Measurements from ENCODE around the gene UACA. TPM values are rescaled to one million over a fixed set of nuclear protein-coding genes. Genes with fewer than 3 reads are reported as not detected.

UACA gene
- total and polyA plus RNA-seq, 2 of the 8 experiments (the other 6 are each of a cell fraction or from before 2014, with no cell fraction given): 28.6 to 38.9 TPM

- Histone ChIP-seq H3K23ac (ENCODE audit: insufficient read length) (no peak overlapping the region), H3K79me1 (ENCODE audit: low read depth, low read length) (no peaks in the 10 kb centered on the region), H3K27me3 (replicated peaks in 1 of 4; ENCODE audit: control insufficient read depth in 3 of 4, extremely low read depth in 1 of 4, insufficient read depth in 3 of 4, low read length in 3 of 4) (no peaks in the 10 kb centered on the region), H3K79me2 (ENCODE audit: control insufficient read depth in 1 of 2, insufficient read depth in 2 of 2, low read length in 2 of 2) (no peaks in the 10 kb centered on the region), H3K9me3 (ENCODE audit: insufficient read depth in 2 of 2, low read depth in 1 of 2, low read length in 1 of 2) (no peaks in the 10 kb centered on the region), H3K14ac (ENCODE audit: insufficient read length) (no peak overlapping the region), H3K23me2 (ENCODE audit: low read depth, low read length) (no peaks in the 10 kb centered on the region; the same call in 1 of the 2 replicates), H3K9ac (replicated peaks in 1 of 4; ENCODE audit: extremely low read depth in 1 of 4, low read depth in 3 of 4, low read length in 3 of 4) (no peak overlapping the region), H4K8ac (ENCODE audit: extremely low read depth, insufficient read depth, low read length) (no peak overlapping the region), H2BK12ac (ENCODE audit: low read depth, low read length) (no peak overlapping the region), H3K27ac (ENCODE audit: low read depth, low read length) (no peak overlapping the region), H4K91ac (replicated peaks; ENCODE audit: insufficient read length, low read length) (no peak overlapping the region), H2AFZ (ENCODE audit: low read length) (no peak overlapping the region), H3K4me2 (ENCODE audit: insufficient read depth in 1 of 2, low read depth in 2 of 2, low read length in 2 of 2) (no peak overlapping the region), H3K18ac (ENCODE audit: extremely low read depth, low read length) (no peak overlapping the region), H2BK15ac (ENCODE audit: low read length) (no peak overlapping the region), H3K4ac (replicated peaks; ENCODE audit: insufficient read length, low read depth, low read length) (no peak overlapping the region), H3K56ac (replicated peaks; ENCODE audit: insufficient read length, low read depth, low read length) (no peak overlapping the region), H2BK5ac (ENCODE audit: low read depth, low read length) (no peak overlapping the region), H3K4me3 (ENCODE audit: extremely low read depth in 1 of 4, insufficient read depth in 2 of 4, low read depth in 3 of 4, low read length in 4 of 4) (no peak overlapping the region), H4K5ac (ENCODE audit: insufficient read length, low read depth, low read length) (no peak overlapping the region), H3K36me3 (ENCODE audit: control insufficient read depth in 2 of 4, insufficient read depth in 4 of 4, low read length in 3 of 4) (no peaks in the 10 kb centered on the region), H2BK120ac (replicated peaks; ENCODE audit: low read depth, low read length) (no peak overlapping the region), H4K20me1 (replicated peaks in 1 of 2; ENCODE audit: control insufficient read depth in 1 of 2, insufficient read depth in 2 of 2, low read length in 2 of 2) (no peaks in the 10 kb centered on the region), H2AK5ac (ENCODE audit: low read depth, low read length) (no peak overlapping the region), H2BK20ac (ENCODE audit: low read length) (no peak overlapping the region), H3K4me1 (replicated peaks in 1 of 4; ENCODE audit: control insufficient read depth in 3 of 4, insufficient read depth in 4 of 4, low read length in 3 of 4) (no peaks in the 10 kb centered on the region)
- CTCF ChIA-PET (ENCODE audit: partially characterized antibody): no interaction called here
- POLR2A ChIA-PET (ENCODE audit: partially characterized antibody): no interaction called here
- FAIRE-seq (no peak), DNase-seq (ENCODE audit: low read depth in 1 of 2, low spot score in 2 of 2) (no peak)
- 60% methylated on average over 2 of the region's 3 CpGs; no CpG with 5 or more reads in 1 of the 2 experiments for WGBS, 2 experiments (ENCODE audit: extremely low coverage in 1 of 2, insufficient coverage in 1 of 2, insufficient read length in 1 of 2, insufficient replicate concordance in 2 of 2, low coverage in 1 of 2, low lambda C conversion rate in 2 of 2, missing lambda C conversion rate in 1 of 2)
- TF ChIP-seq EP300 (IDR thresholded peaks at IDR 0.05; ENCODE audit: borderline replicate concordance in 1 of 2, low read depth in 2 of 2, low read length in 2 of 2): no peak
- TF ChIP-seq CBX5 (IDR thresholded peaks at IDR 0.05; ENCODE audit: low read depth, low read length): no peak
- TF ChIP-seq JUND (IDR thresholded peaks at IDR 0.05; ENCODE audit: low read length): no peak
- TF ChIP-seq ZNF274 (IDR thresholded peaks at IDR 0.05; ENCODE audit: borderline replicate concordance, extremely low read depth, low read length): no peak
- TF ChIP-seq ATF2 (IDR thresholded peaks at IDR 0.05; ENCODE audit: low read length): no peak
- TF ChIP-seq BCL11A (IDR thresholded peaks at IDR 0.05; ENCODE audit: low read depth in 2 of 2, low read length in 2 of 2): no peak
These were observed 9.0 kb upstream of the UACA start for GRCh38 chr15:70772402-70772801.
